ENCODE measurements around the gene REXO4. TPM values are rescaled to one million over a fixed set of nuclear protein-coding genes. Genes with fewer than 3 reads are reported as not detected.

REXO4 gene
- total and polyA plus RNA-seq, 9 of the 15 experiments (the other 6 are each of a cell fraction or from before 2014, with no cell fraction given): 3.4 to 72.9 (median 31.1) TPM

DNA sequence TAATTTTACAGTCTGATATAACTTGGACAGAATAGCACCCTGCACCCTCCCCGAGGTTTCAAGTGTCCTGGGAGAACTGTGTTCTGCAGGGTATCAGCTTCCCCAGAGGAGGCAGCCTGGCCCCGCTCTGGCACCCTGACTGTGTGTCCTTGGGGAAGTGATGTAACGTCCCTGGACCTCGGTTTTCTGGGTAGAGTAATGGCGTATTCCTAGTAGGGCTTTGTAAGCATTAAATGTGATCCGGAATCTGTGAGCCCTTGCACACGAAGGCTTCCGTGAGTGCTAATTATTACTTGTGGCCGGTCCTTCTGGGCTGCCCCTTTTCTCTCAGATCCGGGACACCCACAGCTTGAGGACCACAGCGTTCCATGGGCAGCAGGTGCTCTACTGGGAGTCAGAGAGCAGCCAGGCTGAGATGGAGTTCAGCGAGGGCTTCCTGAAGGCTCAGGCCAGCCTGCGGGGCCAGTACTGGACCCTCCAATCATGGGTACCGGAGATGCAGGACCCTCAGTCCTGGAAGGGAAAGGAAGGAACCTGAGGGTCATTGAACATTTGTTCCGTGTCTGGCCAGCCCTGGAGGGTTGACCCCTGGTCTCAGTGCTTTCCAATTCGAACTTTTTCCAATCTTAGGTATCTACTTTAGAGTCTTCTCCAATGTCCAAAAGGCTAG is 41.0 kb upstream of the REXO4 start (continued):
- no peak for TF ChIP-seq MAX (CRISPR knock-in tag; IDR thresholded peaks at IDR 0.05)
- TF ChIP-seq, protein P1, sequence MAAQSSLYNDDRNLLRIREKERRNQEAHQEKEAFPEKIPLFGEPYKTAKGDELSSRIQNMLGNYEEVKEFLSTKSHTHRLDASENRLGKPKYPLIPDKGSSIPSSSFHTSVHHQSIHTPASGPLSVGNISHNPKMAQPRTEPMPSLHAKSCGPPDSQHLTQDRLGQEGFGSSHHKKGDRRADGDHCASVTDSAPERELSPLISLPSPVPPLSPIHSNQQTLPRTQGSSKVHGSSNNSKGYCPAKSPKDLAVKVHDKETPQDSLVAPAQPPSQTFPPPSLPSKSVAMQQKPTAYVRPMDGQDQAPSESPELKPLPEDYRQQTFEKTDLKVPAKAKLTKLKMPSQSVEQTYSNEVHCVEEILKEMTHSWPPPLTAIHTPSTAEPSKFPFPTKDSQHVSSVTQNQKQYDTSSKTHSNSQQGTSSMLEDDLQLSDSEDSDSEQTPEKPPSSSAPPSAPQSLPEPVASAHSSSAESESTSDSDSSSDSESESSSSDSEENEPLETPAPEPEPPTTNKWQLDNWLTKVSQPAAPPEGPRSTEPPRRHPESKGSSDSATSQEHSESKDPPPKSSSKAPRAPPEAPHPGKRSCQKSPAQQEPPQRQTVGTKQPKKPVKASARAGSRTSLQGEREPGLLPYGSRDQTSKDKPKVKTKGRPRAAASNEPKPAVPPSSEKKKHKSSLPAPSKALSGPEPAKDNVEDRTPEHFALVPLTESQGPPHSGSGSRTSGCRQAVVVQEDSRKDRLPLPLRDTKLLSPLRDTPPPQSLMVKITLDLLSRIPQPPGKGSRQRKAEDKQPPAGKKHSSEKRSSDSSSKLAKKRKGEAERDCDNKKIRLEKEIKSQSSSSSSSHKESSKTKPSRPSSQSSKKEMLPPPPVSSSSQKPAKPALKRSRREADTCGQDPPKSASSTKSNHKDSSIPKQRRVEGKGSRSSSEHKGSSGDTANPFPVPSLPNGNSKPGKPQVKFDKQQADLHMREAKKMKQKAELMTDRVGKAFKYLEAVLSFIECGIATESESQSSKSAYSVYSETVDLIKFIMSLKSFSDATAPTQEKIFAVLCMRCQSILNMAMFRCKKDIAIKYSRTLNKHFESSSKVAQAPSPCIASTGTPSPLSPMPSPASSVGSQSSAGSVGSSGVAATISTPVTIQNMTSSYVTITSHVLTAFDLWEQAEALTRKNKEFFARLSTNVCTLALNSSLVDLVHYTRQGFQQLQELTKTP (IDR thresholded peaks at IDR 0.05; ENCODE audit: low read depth in 1 of 2, partially characterized antibody in 2 of 2): peak in 1 of 2 experiments; percentile 53
- TF ChIP-seq ZFP30 (CRISPR knock-in tag; IDR thresholded peaks at IDR 0.05; ENCODE audit: borderline replicate concordance): no peak
- no peak for TF ChIP-seq HDAC1 (IDR thresholded peaks at IDR 0.05)
- no peak for TF ChIP-seq ZNF77 (CRISPR knock-in tag; IDR thresholded peaks at IDR 0.05)
- no peak for TF ChIP-seq BMI1 (IDR thresholded peaks at IDR 0.05; ENCODE audit: low read length)
- no peak for TF ChIP-seq MAZ (CRISPR knock-in tag; conservative IDR thresholded peaks at IDR 0.05 in 1 of 2, IDR thresholded peaks at IDR 0.05 in 1 of 2)
